Measurements from ENCODE around the gene POLR2M. TPM values are rescaled to one million over a fixed set of nuclear protein-coding genes. Genes with fewer than 3 reads are reported as not detected.

POLR2M gene
- total RNA-seq, 1 donor from 2014 or later, result 53.6 TPM

- H3K9me3 ChIP-seq (replicated peaks), result no peaks in the 10 kb centered on the region
- DNase-seq, result no peak
- peaks cover 63% of the 10 kb centered on the region for H3K4me1 ChIP-seq
- H3K27me3 ChIP-seq (ENCODE audit: low read depth), result no peaks in the 10 kb centered on the region
- peaks cover 34% of the 10 kb centered on the region for H3K36me3 ChIP-seq
- H3K4me3 ChIP-seq, result no peak overlapping the region
- intact Hi-C loops (cut with micrococcal nuclease), result loop anchor here (10.0 kb wide), 1 partner anchor 70 kb away; no protein-coding TSS in a partner anchor
- no peak for TF ChIP-seq CTCF (IDR thresholded peaks at IDR 0.05; ENCODE audit: borderline replicate concordance)
- peak overlapping the region; percentile 6 for H3K27ac ChIP-seq (replicated peaks)
These were observed 41.3 kb upstream of the POLR2M start for GRCh38 chr15:57665194-57665593.

- TF ChIP-seq CTCF (IDR thresholded peaks at IDR 0.05; ENCODE audit: borderline replicate concordance), result no peak
- Histone ChIP-seq H3K27ac (replicated peaks) (peak overlapping the region; percentile 29), H3K36me3 (peaks cover 26% of the 10 kb centered on the region)
These were observed 40.6 kb upstream of the POLR2M start for GRCh38 chr15:57665939-57666338.

GRCh38 chr15:57667171-57667849 is 39.2 kb upstream of the POLR2M start:
- no peaks in the 10 kb centered on the region for H3K27me3 ChIP-seq (ENCODE audit: low read depth)
- H3K9me3 ChIP-seq (replicated peaks), result no peaks in the 10 kb centered on the region
- DNase-seq, result no peak
- peak overlapping the region; percentile 29 for H3K27ac ChIP-seq (replicated peaks)
- peak overlapping the region; percentile 7 for H3K4me3 ChIP-seq
- TF ChIP-seq CTCF (IDR thresholded peaks at IDR 0.05; ENCODE audit: borderline replicate concordance), result peak; percentile 65
- intact Hi-C loops (cut with micrococcal nuclease), result loop anchor here (10.0 kb wide), 1 partner anchor 67 kb away; no protein-coding TSS in a partner anchor
- peaks cover 50% of the 10 kb centered on the region for H3K4me1 ChIP-seq
- H3K36me3 ChIP-seq, result peaks cover 13% of the 10 kb centered on the region

More at GRCh38 chr15:57665939-57666338, 40.6 kb upstream of the POLR2M start:
- H3K4me1 ChIP-seq, result peaks cover 57% of the 10 kb centered on the region
- no peak overlapping the region for H3K4me3 ChIP-seq
- no peak for DNase-seq
- H3K9me3 ChIP-seq (replicated peaks), result no peaks in the 10 kb centered on the region
- intact Hi-C loops (cut with micrococcal nuclease), result loop anchor here (10.0 kb wide), 1 partner anchor 69 kb away; no protein-coding TSS in a partner anchor
- no peaks in the 10 kb centered on the region for H3K27me3 ChIP-seq (ENCODE audit: low read depth)

GRCh38 chr15:57668016-57668415 is 38.5 kb upstream of the POLR2M start:
- no peak for TF ChIP-seq CTCF (IDR thresholded peaks at IDR 0.05; ENCODE audit: borderline replicate concordance)
- Histone ChIP-seq H3K27me3 (ENCODE audit: low read depth) (no peaks in the 10 kb centered on the region), H3K4me3 (no peak overlapping the region), H3K36me3 (peaks cover 6% of the 10 kb centered on the region), H3K9me3 (replicated peaks) (no peaks in the 10 kb centered on the region), H3K4me1 (peaks cover 50% of the 10 kb centered on the region), H3K27ac (replicated peaks) (peak overlapping the region; percentile 29)
- no peak for DNase-seq
- intact Hi-C loops (cut with micrococcal nuclease), result loop anchor here (10.0 kb wide), 1 partner anchor 67 kb away; no protein-coding TSS in a partner anchor

GRCh38 chr15:57671636-57672035 is 34.9 kb upstream of the POLR2M start:
- no peak for DNase-seq
- TF ChIP-seq CTCF (IDR thresholded peaks at IDR 0.05; ENCODE audit: borderline replicate concordance), result no peak
- intact Hi-C loops (cut with micrococcal nuclease), result loop anchor here (10.0 kb wide), 1 partner anchor 193 kb away; no protein-coding TSS in a partner anchor
- H3K36me3 ChIP-seq, result peaks cover 11% of the 10 kb centered on the region
- H3K27ac ChIP-seq (replicated peaks), result no peak overlapping the region
- H3K4me1 ChIP-seq, result peaks cover 65% of the 10 kb centered on the region
- H3K27me3 ChIP-seq (ENCODE audit: low read depth), result no peaks in the 10 kb centered on the region
- no peaks in the 10 kb centered on the region for H3K9me3 ChIP-seq (replicated peaks)
- no peak overlapping the region for H3K4me3 ChIP-seq

Measured in left ventricle myocardium inferior (tissue), 1 donor.